Stimulated activated CD8-positive, alpha-beta memory T cell treated with anti-CD3 and anti-CD28 coated beads, Interleukin-15, amount 100 ng/mL, for 1 hour (primary cell): ENCODE results near the gene PPP1R27.
"Not testable (repeated sequence)": the region's sequence is repeated elsewhere in the genome, so short reads cannot be mapped to it uniquely, and the experiment has no call there.

Experiments used
- DNase-seq: peaks from one replicate; pipeline ENCODE4 v3.0.0-alpha.2; 2020; ENCODE audit warnings: low read depth

PPP1R27 gene

DNA sequence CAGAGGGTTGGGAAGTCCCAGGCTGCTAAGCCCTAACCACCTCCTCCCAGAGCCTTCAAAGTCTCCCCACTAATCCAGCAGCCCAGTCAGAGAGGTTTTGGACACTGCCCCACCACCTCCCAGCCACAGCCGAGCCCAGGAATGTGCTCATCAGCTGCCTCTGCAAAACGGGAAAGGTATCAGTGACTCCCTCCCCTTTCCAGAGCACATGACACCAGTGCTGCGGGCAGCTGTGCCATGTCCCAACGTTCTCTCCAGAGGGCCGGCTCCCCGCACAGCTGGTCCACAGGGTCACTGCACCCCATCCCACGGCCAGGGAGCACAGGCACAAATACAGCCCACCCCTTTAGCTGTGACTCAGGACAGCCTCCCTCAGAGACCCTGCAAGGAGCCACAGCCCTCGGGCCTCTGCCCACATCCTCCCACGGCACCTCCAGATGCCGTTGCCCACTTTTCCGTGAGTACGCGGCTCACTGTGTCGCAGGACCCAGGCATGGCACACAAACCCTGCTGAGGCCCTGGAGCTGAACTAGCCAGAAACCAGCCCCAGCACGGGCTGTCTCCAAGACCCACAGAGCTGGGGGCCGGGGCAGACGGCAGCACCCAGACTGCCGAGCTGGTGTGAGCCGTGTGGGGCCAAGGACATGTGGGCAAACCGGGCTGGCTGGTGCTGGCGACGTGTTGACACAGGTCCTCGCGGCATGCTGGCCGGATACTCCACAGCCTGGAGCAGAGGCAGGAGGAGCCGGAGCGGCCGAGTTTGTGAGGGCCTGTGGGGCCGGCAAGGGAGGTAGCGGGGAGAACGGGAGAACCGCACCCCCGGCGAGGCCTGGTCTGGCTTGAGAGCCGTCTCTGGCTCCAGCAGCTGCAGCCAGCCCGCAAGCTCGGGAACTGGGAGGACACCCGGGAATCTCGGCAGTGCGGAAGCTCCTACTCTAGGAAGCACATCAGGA is 6.3 kb upstream of the PPP1R27 start:
- no peak for DNase-seq

DNA sequence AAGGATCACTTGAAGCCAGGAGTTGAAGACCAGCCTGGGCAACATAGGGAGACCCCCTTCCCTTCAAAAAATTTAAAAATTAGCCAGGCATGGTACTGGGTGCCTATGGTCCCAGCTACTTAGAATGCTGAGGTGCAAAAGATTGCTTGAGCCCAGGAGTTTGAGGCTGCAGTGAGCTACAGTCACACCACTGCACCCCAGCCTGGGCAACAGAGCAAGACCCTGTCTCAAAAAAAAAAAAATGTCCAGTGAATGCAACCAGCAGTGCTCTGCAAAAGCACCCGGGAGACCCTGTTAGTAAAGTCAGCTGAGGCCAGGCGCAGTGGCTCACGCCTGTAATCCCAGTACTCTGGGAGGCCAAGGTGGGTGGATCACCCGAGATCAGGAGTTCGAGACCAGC is 5.2 kb upstream of the PPP1R27 start:
- not testable (repeated sequence) for DNase-seq

DNA sequence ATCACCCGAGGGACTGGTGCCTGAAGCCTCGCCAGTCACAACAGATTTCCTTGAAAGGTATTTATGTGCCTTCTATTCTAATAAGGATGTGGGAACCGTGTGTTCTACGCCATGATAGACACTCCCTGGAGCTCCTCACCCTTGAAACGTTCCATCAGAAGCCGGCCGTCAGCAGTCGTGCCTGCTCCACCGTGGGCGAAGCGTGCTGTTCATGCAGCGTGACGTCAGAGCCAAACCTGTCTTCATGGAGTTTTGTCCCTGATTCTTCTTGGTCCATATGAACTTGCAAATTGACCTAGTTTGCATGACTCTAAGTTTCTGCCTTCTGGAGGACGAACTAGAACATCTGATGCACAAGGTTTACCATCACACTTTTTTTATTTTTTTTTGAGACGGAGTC is 4.5 kb upstream of the PPP1R27 start:
- DNase-seq, result no peak

DNA sequence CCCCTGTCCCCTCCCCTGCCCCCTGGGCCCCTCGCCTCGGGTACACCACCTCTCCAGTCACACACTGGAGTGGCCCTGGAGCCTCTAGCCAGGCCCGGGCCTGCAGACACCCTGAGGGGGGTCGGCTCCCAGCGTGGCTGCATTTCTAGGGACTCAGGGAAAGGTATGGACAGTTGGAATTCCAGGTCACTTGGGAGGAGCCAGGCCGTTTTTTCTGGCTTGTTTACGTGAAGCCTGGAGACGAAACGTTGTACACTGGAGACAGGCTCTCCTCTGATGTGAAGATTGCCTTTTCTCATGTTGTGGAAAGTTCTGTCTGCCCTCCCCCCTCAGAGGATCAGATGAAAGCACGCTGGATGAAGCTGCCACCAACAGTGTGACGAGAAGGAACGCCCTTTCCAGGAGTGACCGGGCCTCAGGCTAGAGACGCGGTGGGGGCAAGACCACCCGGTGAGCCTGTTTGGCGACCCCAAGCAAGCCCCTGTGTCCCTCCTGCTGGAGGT is 4.0 kb upstream of the PPP1R27 start:
- no peak for DNase-seq

DNA sequence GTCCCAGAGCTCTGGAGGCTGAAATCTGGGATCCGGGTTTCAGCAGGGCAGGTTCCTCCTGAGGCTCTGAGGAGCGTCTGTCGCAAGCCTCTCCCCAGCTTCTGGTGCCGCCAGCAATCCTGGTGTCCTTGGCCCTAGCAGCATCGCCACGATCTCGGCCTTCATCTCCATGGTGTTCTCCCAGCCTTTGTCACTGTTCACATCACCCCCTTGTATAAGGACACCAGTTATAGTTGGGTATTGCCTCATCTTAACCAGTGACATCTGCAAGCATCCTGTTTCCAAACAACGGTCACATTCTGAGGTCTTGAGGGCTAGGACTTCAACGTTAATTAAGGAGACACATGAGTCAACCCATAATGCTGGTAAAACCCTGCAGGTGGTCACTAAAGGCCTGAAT is 2.8 kb upstream of the PPP1R27 start:
- no peak for DNase-seq

DNA sequence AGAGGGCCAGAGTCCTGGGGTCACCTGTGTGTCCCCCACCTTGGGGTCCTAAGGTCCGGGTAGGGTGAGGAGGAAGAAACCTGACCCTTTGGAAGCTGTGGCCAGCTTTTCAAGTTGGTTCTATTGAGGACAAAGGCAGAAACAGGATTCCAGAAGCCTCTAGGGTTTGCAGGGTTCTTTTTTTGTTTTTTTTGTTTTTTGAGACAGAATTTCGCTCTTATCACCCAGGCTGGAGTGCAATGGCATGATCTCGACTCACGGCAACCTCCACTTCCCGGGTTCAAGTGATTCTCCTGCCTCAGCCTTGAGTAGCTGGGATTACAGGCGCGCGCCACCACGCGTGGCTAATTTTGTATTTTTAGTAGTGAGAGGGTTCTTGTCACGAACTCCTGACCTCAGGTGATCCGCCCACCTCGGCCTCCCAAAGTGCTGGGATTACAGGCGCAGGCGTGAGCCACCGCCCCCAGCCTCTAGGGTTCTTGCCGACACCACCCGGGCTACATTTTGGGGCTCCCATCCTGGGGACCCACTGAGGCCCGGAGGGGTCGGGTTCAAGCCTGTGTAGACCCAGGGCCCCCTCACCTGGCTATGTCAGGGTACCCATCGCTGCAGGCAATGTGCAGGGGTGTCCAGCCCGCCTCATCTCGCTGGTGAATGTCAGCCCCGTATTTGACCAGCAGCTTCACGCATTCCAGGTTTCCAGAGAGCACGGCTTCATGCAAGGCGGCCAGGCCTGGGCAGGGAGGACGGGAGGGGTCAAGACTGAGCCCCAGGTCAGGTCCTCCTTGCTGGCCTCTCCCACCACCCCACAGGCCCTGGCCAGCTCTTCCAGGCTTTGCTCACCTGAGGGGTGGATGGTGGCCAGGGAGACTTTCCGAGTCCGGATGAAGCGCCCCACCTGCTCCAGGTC is 674 bp downstream of the PPP1R27 start:
- DNase-seq, result no peak

DNA sequence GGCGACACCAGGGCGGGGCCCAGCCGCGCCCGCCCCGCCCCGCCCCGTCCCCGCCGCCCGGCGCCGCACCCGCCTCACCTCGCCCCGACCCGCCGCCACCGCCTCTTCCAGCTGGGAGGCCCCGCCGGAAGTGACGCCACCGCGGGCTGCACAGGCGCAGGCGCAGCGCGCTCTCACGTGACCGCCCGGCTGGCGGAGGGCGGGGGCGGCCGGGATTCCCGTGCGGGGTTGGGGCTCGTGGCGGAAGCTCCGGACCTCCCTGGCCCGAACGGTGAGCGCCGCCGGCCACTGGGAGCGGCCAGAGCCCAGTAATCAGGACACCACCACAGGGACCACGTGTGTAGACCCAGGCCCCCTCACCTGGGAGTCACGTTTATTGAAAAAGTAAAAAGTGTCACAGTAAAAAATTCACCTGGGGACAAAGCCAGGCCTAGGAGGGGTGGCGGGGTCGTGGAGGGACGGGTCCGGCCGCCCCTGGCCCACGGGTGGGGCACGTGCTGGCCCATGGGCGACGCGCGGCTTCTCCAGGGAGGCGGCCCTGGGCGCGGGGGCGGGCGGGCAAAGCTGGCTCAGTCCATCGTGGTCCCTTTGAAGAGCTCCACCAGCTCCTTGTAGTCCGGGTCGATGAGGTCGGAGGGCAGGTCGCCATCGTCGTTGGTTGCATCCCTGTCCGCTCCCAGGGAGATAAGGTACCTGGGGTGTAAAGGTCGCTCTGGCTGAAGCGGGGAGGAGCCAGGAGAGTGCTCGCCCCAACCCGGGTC is 1.5 kb downstream of the PPP1R27 start, which contains the start of gene MCRIP1:
Gene MCRIP1, minus strand, starts transcription at position 132 of the 761 bp plus-strand sequence. CDS start 8,785 bp downstream, outside the sequence.
- DNase-seq, result peak; percentile 84

DNA sequence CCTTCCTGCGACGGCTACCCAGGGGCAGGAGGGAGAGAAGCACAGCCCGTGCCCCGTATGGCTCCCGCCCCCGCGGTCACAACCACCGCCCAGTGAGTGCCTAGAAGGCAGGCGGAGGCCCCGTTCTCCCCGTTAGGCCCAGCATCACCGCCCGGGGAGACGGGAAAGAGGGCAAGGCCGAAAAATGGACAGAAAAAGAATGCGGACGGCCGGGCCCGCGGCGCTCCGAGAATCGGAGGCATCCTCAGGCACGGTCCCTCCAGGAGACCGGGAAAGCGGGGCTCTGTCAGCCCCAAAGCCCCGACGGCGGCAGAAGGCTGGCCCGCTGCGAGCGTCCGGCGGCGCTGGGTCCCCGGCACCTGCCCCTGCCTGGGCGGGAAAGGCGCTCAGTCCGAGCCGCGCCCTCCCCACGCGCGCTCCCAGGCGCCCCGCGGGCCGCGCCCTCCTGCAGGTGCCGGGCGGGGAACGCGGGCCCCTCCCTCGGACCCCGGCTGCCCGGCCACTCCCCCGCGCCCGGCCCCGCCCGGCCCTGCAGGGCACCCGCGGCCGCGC is 2.2 kb downstream of the PPP1R27 start:
- no peak for DNase-seq

DNA sequence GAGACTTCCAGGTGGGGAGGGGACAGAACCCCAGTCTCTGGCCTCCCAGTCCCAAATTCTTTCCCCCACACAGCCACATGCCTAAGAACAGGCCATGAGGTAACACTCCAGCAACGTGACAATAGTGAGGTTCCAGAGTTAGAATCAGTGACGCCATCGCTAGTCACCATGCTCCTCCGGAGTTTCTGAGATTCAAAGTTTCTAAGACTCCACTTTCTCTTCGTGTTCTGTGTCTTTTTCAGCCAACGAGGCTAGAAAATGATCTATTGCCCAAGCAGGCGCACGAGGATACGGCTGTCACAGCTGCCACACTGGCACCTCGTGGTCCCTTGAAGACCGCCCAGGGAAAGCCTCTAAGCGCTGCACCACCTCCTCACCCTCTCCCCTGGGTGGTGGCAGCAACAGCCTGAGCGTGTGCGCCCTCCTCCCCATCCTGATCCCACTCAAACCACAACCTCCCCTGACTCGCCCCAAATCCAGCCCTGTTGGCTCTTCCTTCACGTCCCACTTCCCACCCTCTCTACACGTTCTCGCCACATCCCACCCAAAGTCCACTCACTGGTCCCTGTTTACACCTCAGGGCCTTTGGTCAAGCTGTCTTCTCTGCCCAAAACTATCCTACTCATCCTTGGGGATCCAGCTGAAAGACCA is 2.8 kb downstream of the PPP1R27 start:
- no peak for DNase-seq

DNA sequence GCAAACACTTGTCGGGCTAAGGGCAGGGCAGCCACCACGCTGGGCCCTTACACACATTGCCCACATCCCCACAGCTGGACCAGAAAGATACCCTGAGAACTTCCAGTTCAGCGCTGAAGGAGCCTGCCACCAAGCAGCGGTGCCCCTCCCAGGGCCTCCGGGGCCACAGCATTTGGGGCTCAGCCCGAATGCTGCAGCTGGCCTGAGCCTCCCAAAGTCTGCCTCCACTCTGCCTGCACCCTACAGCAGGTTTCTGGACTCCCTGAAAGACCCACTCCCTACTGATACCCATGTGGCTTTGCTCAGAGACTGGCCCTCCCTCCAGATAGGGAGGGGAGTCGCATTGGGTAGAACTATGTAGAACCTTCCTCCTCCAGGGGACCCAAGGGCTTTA is 3.3 kb downstream of the PPP1R27 start:
- no peak for DNase-seq

DNA sequence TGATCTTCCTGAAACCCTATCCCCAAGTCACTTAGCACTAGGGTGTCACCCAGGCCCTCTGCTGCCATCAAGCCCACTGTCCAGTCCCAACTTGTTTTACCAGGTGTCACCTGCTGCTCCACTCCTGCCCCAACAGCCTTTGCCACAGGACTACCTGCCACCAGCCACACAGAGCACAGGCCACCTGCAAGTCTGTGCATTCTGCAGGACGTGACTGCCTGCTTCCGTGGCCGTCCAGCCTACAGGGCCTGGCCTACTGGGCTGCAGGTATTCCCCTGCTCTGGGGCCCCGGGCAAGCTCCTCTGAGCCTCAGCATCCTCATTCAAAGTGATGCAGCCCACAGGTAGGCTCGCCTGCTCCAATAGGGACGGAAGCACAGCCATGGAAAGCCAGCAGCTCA is 5.0 kb downstream of the PPP1R27 start:
- no peak for DNase-seq

DNA sequence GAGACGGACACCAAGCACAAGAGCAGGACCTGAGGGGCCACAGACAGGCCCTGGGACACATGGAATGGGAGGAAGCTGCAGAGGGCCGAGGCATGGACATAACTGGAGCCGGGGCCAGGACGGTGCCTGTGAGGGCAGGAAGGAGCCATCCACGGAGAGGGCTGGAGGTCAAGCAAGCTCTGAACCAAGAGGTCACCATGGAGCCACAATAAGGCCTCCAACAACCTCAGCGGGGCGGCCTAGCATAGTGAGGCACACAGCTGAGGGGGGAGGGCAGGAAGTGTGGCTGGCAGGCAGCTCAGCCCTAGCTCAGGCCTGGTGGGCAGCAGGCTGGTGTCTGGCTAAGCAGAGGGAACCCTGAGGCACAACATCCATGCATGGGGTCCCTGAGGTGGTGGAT is 6.2 kb downstream of the PPP1R27 start:
- no peak for DNase-seq

DNA sequence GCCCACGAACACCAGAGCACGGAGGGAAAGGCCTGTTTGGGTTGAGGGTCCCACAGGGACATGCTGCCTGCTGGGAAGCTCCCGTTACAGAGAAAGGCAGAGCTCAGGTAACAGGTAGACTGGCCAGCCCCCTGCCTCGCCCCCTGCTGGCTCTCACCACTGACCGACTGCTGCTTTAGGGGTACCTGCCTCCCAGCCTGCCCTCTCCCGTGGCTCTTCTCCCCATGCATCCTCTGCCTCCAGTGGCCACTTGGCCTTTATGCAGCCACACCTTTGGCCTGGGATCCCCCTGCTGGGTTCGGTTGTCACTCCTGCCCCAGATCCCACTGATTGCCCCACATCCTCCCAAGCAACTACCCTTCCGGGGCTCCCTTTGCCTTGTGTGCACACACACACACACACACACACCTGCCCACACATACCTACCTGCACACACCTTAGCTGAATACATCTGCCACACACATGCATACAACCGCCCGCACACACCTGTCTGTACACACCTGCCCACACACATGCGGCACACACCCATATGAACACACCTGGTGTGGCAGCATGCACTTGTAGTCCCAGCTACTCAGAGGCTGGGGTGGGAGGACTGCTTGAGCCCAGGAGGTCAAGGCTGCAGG is 8.9 kb downstream of the PPP1R27 start:
- no peak for DNase-seq

DNA sequence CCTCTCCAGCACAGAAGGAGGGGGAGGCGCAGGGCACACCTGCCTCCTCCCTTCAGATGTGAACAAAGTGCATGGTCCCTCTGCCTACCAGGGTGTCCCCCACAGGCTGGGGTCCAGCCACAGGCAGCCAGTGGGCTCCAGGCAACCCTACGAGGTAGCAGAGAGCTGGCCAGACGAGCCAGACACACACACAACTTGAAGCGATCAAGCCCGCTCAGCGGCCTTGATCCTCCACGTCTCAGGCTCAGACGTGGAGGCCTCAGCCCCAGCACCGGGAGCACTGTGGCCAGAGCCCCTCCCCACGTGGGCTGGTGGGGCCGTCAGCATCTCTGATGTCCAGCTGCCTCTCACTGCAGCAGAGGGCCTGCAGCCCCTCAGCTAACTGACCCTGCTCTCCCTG is 10.3 kb downstream of the PPP1R27 start:
- DNase-seq, result no peak

DNA sequence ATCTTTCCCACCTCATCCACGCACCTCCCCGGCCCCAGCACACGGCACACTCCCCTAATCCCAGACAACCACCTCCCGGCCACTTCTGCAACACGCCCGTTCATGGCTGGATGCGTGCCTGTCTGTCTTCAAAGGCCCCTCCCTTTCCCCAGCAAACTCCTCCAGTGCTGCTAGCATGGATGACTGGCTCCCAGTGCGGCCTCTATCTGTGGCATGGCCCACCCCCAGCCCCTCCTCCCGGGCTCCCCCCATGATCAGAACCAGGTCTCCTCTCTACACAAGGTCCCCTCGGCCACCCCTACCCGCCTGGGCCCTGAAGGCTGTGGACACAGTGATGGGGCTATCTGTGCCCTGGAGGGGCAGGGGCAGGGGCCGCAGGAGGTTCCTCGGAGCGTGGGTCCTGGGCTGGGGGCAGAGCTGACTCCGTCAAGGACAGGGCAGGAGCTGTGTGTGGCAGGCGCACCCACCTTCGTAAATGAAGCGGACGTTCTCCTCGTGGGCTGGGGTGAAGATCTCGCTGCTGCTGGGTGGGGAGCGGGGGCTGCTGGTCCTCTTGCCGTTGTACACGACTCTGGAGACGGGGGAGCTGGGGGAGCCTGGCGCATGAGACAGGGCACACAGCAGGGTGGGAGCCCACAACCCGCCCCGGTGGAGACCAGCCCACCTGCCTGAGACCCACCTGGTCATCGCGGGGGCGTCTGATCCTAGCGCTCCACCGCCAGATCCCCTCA is 10.9 kb downstream of the PPP1R27 start:
- no peak for DNase-seq

DNA sequence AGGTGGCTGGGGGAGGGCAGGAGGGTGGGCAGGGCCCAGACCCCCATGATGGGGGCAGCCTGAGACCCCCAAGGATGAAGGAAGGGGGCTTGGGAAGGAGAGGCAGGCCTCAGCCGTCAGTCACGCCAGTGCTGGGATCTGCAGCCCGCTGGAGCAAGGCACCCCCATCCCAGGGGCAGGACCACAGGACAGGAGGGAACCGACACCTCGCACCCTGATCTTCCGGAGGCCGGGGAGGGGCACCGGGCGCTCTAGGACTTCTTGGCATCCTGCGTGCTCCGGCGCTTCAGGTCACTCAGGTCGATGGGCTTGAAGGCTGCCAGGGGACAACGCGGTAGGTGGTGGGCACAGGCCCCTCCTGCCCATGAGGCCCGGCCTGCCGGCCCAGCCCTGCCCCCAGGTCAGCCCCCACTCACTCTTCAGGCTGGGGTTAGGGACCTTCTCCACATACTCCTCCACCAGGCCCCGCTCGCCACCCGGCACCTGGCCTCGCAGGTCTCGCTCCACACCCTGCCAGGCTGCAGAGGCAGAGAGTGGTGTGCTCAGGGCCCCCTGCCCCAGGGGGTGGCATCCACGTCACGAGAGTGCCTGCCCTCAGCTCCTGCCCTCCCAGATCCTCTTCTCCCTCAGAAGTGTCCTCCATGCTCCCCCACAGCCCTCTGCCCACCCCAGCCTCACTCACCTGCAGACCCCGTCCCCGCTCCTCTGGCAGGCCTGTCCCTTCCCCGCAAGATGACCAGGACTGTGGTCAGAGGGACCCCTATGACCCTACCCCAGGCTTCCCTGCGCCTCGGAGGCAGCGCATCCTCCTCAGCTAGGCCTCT is 11.6 kb downstream of the PPP1R27 start:
- no peak for DNase-seq

DNA sequence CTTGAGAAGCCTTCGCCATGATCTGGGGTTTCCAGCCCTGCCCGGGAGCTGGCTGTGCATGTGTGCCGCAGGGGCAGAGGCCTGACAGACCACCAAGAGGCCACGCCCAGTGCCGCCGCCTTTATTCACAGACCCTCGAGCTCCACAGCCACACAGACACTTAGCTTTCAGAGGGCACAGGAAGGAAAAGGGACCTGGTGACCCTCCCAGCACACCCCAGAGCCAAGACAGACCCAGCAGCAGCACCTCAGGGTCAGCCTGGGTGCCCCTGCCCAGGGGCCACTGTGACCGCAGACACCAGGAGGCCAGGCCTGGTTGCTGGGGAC is 12.6 kb downstream of the PPP1R27 start:
- DNase-seq, result no peak

DNA sequence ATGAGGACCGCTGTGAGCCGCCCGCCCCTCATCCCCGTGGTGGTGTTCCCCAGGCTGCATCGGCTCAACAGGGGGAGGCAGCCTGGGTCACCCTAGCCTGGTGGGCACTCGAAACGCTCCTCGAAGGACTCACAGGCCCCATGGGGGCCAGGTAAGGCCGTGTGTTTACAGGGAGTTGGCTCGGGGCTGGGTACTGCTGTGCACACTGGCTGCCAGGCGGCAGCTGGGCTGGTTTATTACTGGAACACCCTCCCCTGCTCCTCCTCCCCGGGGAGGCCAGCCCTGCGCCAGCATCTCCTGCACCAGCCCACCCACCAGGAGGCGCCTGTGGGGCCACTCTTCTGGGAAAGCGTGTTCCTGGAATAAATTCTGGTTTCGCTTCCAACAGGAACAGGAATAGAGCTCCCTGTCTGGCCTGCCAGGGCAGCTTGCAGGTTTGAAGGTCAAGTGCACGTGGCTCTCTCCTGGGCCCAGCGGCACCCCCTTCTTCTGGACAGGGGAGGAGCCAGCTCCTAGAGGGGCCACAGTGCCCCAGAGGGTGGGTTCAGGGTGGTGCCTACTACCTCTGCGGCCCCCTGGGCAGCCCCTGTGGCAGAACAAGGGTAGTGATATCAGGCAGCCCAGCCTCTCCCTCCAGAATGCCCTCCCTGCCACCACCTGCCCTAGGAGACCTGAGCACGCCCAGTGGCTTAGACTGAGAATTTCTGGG is 13.1 kb downstream of the PPP1R27 start:
- DNase-seq, result no peak
